Trophoblast cell (in vitro differentiated cells and primary cell): ENCODE results near the gene SEZ6L.

Experiments used
- DNase-seq, 2 donors: peaks; one replicate each; pipeline ENCODE4 v3.0.0-alpha.2; 2016
- H2AFZ ChIP-seq: 2 replicates; pipeline ENCODE4 v1.6.1; 2013; ENCODE audit warnings: low read length, moderate library complexity, mild to moderate bottlenecking; ENCODE audit not compliant: insufficient read depth, poor library complexity
- H2AK5ac ChIP-seq: 2 replicates; pipeline ENCODE4 v1.6.1; 2013; ENCODE audit warnings: mild to moderate bottlenecking, low read length
- H2BK120ac ChIP-seq: 2 replicates; pipeline ENCODE4 v1.6.1; 2013; ENCODE audit warnings: low read length, mild to moderate bottlenecking, moderate library complexity; ENCODE audit not compliant: insufficient read depth, poor library complexity
- H2BK12ac ChIP-seq: 2 replicates; pipeline ENCODE4 v1.6.1; 2013; ENCODE audit warnings: mild to moderate bottlenecking, low read length, moderate library complexity
- H2BK5ac ChIP-seq: 2 replicates; pipeline ENCODE4 v1.6.1; 2013; ENCODE audit warnings: low read length, low read depth, moderate library complexity, mild to moderate bottlenecking; ENCODE audit not compliant: poor library complexity
- H3K14ac ChIP-seq: 2 replicates; pipeline ENCODE4 v1.6.1; 2013; ENCODE audit warnings: mild to moderate bottlenecking, low read length
- H3K18ac ChIP-seq: 2 replicates; pipeline ENCODE4 v1.6.1; 2013; ENCODE audit warnings: mild to moderate bottlenecking, low read length
- H3K23ac ChIP-seq: 2 replicates; pipeline ENCODE4 v1.6.1; 2013; ENCODE audit warnings: low read length
- H3K27ac ChIP-seq: 2 replicates; pipeline ENCODE4 v1.5.1; 2013; ENCODE audit warnings: low read depth, mild to moderate bottlenecking, inconsistent platforms, low read length, moderate library complexity
- H3K27me3 ChIP-seq: 2 replicates; pipeline ENCODE4 v1.6.1; 2013; ENCODE audit warnings: inconsistent platforms, mild to moderate bottlenecking, low read length, moderate library complexity; ENCODE audit not compliant: insufficient read depth
- H3K36me3 ChIP-seq, 2 experiments: 1 replicate in 1 of 2; 2 replicates in 1 of 2; pipeline ENCODE4 v1.6.1; 2013; ENCODE audit warnings: low read length in 2 of 2, mild to moderate bottlenecking in 2 of 2, moderate library complexity in 1 of 2; ENCODE audit not compliant: insufficient read depth in 2 of 2, control insufficient read depth in 1 of 2
- H3K4ac ChIP-seq: 2 replicates; pipeline ENCODE4 v1.6.1; 2013; ENCODE audit warnings: low read depth, mild to moderate bottlenecking, low read length, moderate library complexity
- H3K4me1 ChIP-seq, 2 experiments: 1 replicate in 1 of 2; 2 replicates in 1 of 2; pipeline ENCODE4 v1.6.1; 2013; ENCODE audit warnings: low read length in 2 of 2, mild to moderate bottlenecking in 2 of 2, moderate library complexity in 1 of 2; ENCODE audit not compliant: insufficient read depth in 2 of 2, control insufficient read depth in 1 of 2
- H3K4me2 ChIP-seq: 2 replicates; pipeline ENCODE4 v1.6.1; 2013; ENCODE audit warnings: inconsistent platforms, mild to moderate bottlenecking, low read length, moderate library complexity
- H3K4me3 ChIP-seq: 2 replicates; pipeline ENCODE4 v1.5.1; 2013; ENCODE audit warnings: mild to moderate bottlenecking, low read depth, low read length, inconsistent platforms
- H3K79me1 ChIP-seq: one replicate; pipeline ENCODE4 v1.6.1; 2013; ENCODE audit warnings: low read length
- H3K79me2 ChIP-seq: 2 replicates; pipeline ENCODE4 v1.6.1; 2013; ENCODE audit warnings: low read length, mild to moderate bottlenecking; ENCODE audit not compliant: control insufficient read depth, insufficient read depth, poor library complexity
- H3K9ac ChIP-seq: 2 replicates; pipeline ENCODE4 v1.6.1; 2013; ENCODE audit warnings: mild to moderate bottlenecking, low read length
- H3K9me3 ChIP-seq: 2 replicates; pipeline ENCODE4 v1.6.1; 2013; ENCODE audit warnings: low read depth, mild to moderate bottlenecking, control low read depth, inconsistent platforms, low read length; ENCODE audit not compliant: insufficient read depth
- H4K12ac ChIP-seq: 2 replicates; pipeline ENCODE4 v1.6.1; 2013; ENCODE audit warnings: low read depth, mild to moderate bottlenecking, low read length, moderate library complexity
- H4K8ac ChIP-seq: 2 replicates; pipeline ENCODE4 v1.6.1; 2013; ENCODE audit warnings: low read depth, mild to moderate bottlenecking, low read length, moderate library complexity
- H4K91ac ChIP-seq: one replicate; pipeline ENCODE4 v1.6.1; 2013; ENCODE audit warnings: low read depth, mild to moderate bottlenecking, low read length, moderate library complexity
- WGBS: extraction: QIAGEN DNeasy Blood & Tissue Kit; methylation state at CpG from one replicate; pipeline ENCODE4 v1.1.7; 2013; ENCODE audit warnings: missing lambda C conversion rate; ENCODE audit not compliant: insufficient read length, insufficient coverage; ENCODE audit errors: extremely low coverage; 5-methylcytosine and 5-hydroxymethylcytosine counted together

SEZ6L gene

GRCh38 chr22:26359156-26359555, 189.9 kb downstream of the SEZ6L start:
- no peak overlapping the region for H4K8ac ChIP-seq
- H3K9me3 ChIP-seq, result no peaks in the 10 kb centered on the region
- no peaks in the 10 kb centered on the region for H3K79me1 ChIP-seq
- no peak overlapping the region for H3K18ac ChIP-seq
- no peak overlapping the region for H3K9ac ChIP-seq
- no peak overlapping the region for H2AK5ac ChIP-seq
- H3K79me2 ChIP-seq, result no peaks in the 10 kb centered on the region
- H2AFZ ChIP-seq, result no peak overlapping the region
- no peak for DNase-seq
- H3K4me1 ChIP-seq, result peaks cover 0 to 2% of the 10 kb centered on the region in 2 experiments
- no peak overlapping the region for H3K4me3 ChIP-seq
- no peak overlapping the region for H2BK120ac ChIP-seq
- no peak overlapping the region for H3K14ac ChIP-seq
- H3K36me3 ChIP-seq, result no peaks in the 10 kb centered on the region
- H3K23ac ChIP-seq, result no peak overlapping the region
- no peak overlapping the region for H3K27ac ChIP-seq
- H3K27me3 ChIP-seq, result no peaks in the 10 kb centered on the region
- H2BK12ac ChIP-seq, result no peak overlapping the region
- no peak overlapping the region for H3K4me2 ChIP-seq
- WGBS, result no CpG with 5 or more reads among the region's 4 CpGs
- no peak overlapping the region for H2BK5ac ChIP-seq
- no peak overlapping the region for H3K4ac ChIP-seq
- no peak overlapping the region for H4K91ac ChIP-seq
- H4K12ac ChIP-seq, result no peak overlapping the region

GRCh38 chr22:26360169-26360885, 191.1 kb downstream of the SEZ6L start:
- no peaks in the 10 kb centered on the region for H3K79me2 ChIP-seq
- no peaks in the 10 kb centered on the region for H3K9me3 ChIP-seq
- H3K9ac ChIP-seq, result no peak overlapping the region
- no peak overlapping the region for H3K23ac ChIP-seq
- no peak overlapping the region for H3K18ac ChIP-seq
- peak overlapping the region; percentile 54 for H3K4me2 ChIP-seq
- no peak overlapping the region for H4K8ac ChIP-seq
- H3K4me1 ChIP-seq, result peaks cover 0 to 2% of the 10 kb centered on the region in 2 experiments
- H2BK120ac ChIP-seq, result no peak overlapping the region
- H3K14ac ChIP-seq, result no peak overlapping the region
- H3K27ac ChIP-seq, result no peak overlapping the region
- no peak overlapping the region for H2AK5ac ChIP-seq
- DNase-seq, result peak; percentile 62 to 88
- H2BK5ac ChIP-seq, result no peak overlapping the region
- H4K91ac ChIP-seq, result no peak overlapping the region
- peak overlapping the region; percentile 43 for H2AFZ ChIP-seq
- H3K27me3 ChIP-seq, result no peaks in the 10 kb centered on the region
- H4K12ac ChIP-seq, result no peak overlapping the region
- WGBS, result no CpG with 5 or more reads among the region's 17 CpGs
- H3K4me3 ChIP-seq, result no peak overlapping the region
- no peaks in the 10 kb centered on the region for H3K36me3 ChIP-seq
- no peaks in the 10 kb centered on the region for H3K79me1 ChIP-seq
- no peak overlapping the region for H2BK12ac ChIP-seq
- no peak overlapping the region for H3K4ac ChIP-seq

- H3K23ac ChIP-seq, result no peak overlapping the region
- no peak overlapping the region for H2AK5ac ChIP-seq
- no peak overlapping the region for H4K12ac ChIP-seq
- no peak overlapping the region for H2BK120ac ChIP-seq
- no CpG with 5 or more reads among the region's 3 CpGs for WGBS
- H3K9ac ChIP-seq, result no peak overlapping the region
- no peak overlapping the region for H4K8ac ChIP-seq
- H3K18ac ChIP-seq, result no peak overlapping the region
- no peak overlapping the region for H3K27ac ChIP-seq
- no peaks in the 10 kb centered on the region for H3K36me3 ChIP-seq
- H2BK5ac ChIP-seq, result no peak overlapping the region
- H3K4ac ChIP-seq, result no peak overlapping the region
- no peak for DNase-seq
- peaks cover 0 to 2% of the 10 kb centered on the region in 2 experiments for H3K4me1 ChIP-seq
- no peak overlapping the region for H3K4me2 ChIP-seq
- no peak overlapping the region for H4K91ac ChIP-seq
- H3K27me3 ChIP-seq, result no peaks in the 10 kb centered on the region
- H2BK12ac ChIP-seq, result no peak overlapping the region
- no peak overlapping the region for H2AFZ ChIP-seq
- no peak overlapping the region for H3K4me3 ChIP-seq
- no peaks in the 10 kb centered on the region for H3K9me3 ChIP-seq
- no peaks in the 10 kb centered on the region for H3K79me2 ChIP-seq
- no peaks in the 10 kb centered on the region for H3K79me1 ChIP-seq
- H3K14ac ChIP-seq, result no peak overlapping the region
These were observed 193.2 kb downstream of the SEZ6L start for GRCh38 chr22:26362471-26362870.

- WGBS, result no CpG with 5 or more reads among the region's 12 CpGs
- Histone ChIP-seq H4K91ac (no peak overlapping the region), H3K23ac (no peak overlapping the region), H3K9me3 (no peaks in the 10 kb centered on the region), H3K14ac (no peak overlapping the region), H3K9ac (no peak overlapping the region), H2BK5ac (no peak overlapping the region), H3K4me2 (no peak overlapping the region), H2BK120ac (no peak overlapping the region), H2BK12ac (no peak overlapping the region), H3K18ac (no peak overlapping the region), H3K27me3 (no peaks in the 10 kb centered on the region), H4K8ac (no peak overlapping the region), H2AK5ac (no peak overlapping the region), H4K12ac (no peak overlapping the region), H3K27ac (no peak overlapping the region), H3K4ac (no peak overlapping the region), H3K4me1 (no peaks in the 10 kb centered on the region), H3K79me1 (no peaks in the 10 kb centered on the region), H3K36me3 (no peaks in the 10 kb centered on the region), H3K4me3 (no peak overlapping the region), H2AFZ (no peak overlapping the region), H3K79me2 (no peaks in the 10 kb centered on the region)
- peak; percentile 88 to 93 for DNase-seq
These were observed 195.1 kb downstream of the SEZ6L start for GRCh38 chr22:26364066-26365015.
